ENCODE results near the gene KCNAB1. TPM values are rescaled to one million over a fixed set of nuclear protein-coding genes. Genes with fewer than 3 reads are reported as not detected.

The KCNAB1 gene
- total RNA-seq, 2 experiments from 2014 or later: not detected

Other genes starting within 250 kb of the KCNAB1 start
- 100 to 1,000 TPM; 143 to 152 TPM for gene GMPS, start 249.9 kb upstream of the KCNAB1 start, total RNA-seq